IgD-negative memory B cell (primary cell): ENCODE results near the gene VAV2. TPM values are rescaled to one million over a fixed set of nuclear protein-coding genes. Genes with fewer than 3 reads are reported as not detected.
A peak's percentile ranks its signal among the peaks of the same experiment; 100 is the strongest.

Experiments used
- H3K27ac Mint-ChIP-seq, 3 donors: one replicate each; pipeline ENCODE4 v1.8.0; 2020 to 2022; ENCODE audit warnings: mild to moderate bottlenecking in 3 of 3, mixed read lengths in 3 of 3, moderate library complexity in 1 of 3
- H3K27me3 Mint-ChIP-seq: one replicate; pipeline ENCODE4 v1.8.0; 2021; ENCODE audit warnings: mixed read lengths
- H3K36me3 Mint-ChIP-seq: one replicate; pipeline ENCODE4 v1.8.0; 2020; ENCODE audit warnings: mild to moderate bottlenecking, mixed read lengths
- H3K4me1 Mint-ChIP-seq, 3 donors: one replicate each; pipeline ENCODE4 v1.8.0; 2020 to 2022; ENCODE audit warnings: mixed read lengths in 3 of 3, mild to moderate bottlenecking in 1 of 3
- H3K4me3 Mint-ChIP-seq, 4 donors: one replicate each; pipeline ENCODE4 v1.8.0; 2020 to 2022; ENCODE audit warnings: mild to moderate bottlenecking in 4 of 4, mixed read lengths in 4 of 4, moderate library complexity in 3 of 4
- H3K9me3 Mint-ChIP-seq, 3 donors: one replicate each; pipeline ENCODE4 v1.8.0; 2020 to 2021; ENCODE audit warnings: mixed read lengths in 3 of 3, mild to moderate bottlenecking in 1 of 3
- polyA plus RNA-seq: library from polyadenylated mRNA; unstranded; fragments of 300-500 nt; fragmentation: Illumina TruSeq; gene quantifications from one replicate; pipeline ENCODE4 v1.2.3, GENCODE V29; 2021

Gene VAV2
- polyA plus RNA-seq, 1 donor from 2014 or later = 28.7 TPM

DNA sequence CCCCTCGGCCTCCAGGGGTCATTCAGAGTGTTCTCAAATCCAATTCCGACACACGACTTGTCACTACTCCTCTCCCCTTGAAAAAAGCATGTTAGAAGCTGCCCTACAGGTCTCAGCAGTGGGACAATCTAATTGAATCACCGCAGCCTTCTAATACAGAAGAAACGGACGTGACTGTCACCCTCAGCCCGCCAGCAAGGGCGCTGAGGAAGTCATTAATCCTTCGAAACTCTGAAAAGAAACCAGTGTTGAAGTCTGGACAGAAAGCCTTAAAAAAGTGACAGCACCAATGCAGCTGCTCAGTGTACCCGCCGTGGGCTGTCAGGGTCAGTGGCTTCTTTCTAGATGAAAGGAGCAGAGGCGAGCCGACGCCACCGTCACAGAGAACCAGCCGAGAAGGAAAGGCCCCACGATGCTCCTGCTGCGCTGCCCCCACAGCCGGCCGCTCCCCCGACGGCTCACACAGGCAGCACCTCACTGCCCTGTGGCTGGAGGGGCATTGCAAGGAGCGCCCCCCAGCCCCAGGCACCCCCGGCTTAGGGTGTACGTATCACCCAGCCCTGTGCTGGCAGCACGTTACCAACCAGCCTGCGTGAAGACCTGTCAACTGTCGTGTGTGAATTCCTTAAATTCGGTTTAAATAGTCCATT is 38.8 kb upstream of the VAV2 start:
- Mint-ChIP-seq H3K27ac (no peak overlapping the region), H3K36me3 (peaks cover 4% of the 10 kb centered on the region), H3K9me3 (no peaks in the 10 kb centered on the region), H3K4me1 (peaks cover 1 to 5% (median 4%) of the 10 kb centered on the region in 3 donors), H3K4me3 (peak overlapping the region in 1 of 4 donors; percentile 61), H3K27me3 (no peaks in the 10 kb centered on the region)

DNA sequence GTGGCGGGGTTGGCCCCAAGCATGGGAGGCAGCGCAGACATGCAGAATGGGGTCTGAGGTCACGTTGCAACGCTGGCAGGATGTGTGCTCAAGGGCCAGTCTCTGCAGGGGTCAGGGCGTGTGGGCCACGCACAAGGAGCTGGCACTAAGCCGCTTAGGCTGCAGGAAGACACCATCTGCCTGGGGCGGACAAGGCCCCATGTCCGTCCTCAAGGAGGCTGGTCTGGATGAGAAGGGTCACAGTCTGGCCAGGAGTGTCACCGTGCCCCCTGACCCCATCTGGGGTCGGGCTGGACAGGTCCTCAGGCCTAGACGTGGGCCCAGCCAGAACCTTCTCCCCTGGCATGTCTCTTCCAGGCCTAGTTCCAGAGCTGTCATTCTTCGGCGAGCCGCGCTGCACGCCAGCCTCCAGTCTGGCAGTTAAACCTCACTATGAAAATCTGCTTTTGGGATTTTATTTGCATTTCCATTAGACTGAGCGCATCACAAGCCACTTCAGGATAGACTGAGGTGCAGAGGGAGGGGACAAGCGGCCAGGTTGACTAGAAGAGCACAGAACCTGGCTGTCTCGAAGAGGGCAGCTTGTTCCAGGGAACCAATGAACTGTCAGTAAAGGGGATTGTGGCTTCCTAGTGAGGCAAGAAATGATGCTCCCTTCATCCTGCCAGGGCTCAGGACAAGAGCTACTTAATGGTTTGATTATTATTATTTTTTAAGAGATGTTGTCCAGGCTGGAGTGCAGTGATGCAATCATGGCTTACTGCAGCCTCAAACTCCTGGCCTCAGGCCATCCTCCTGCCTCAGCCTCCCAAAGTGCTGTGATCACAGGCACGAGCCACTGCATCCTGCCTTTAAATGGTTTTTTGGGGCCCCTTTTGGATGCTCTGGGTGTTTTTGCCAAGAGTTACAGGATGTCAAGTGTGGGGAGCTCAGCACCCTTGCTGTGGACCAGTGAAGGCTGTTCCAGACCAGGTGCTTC is 37.4 kb upstream of the VAV2 start:
- H3K4me1 Mint-ChIP-seq = peaks cover 2 to 5% (median 4%) of the 10 kb centered on the region in 3 donors
- no peaks in the 10 kb centered on the region for H3K27me3 Mint-ChIP-seq
- no peaks in the 10 kb centered on the region for H3K9me3 Mint-ChIP-seq
- H3K4me3 Mint-ChIP-seq = no peak overlapping the region
- H3K27ac Mint-ChIP-seq = no peak overlapping the region
- H3K36me3 Mint-ChIP-seq = peaks cover 4% of the 10 kb centered on the region

DNA sequence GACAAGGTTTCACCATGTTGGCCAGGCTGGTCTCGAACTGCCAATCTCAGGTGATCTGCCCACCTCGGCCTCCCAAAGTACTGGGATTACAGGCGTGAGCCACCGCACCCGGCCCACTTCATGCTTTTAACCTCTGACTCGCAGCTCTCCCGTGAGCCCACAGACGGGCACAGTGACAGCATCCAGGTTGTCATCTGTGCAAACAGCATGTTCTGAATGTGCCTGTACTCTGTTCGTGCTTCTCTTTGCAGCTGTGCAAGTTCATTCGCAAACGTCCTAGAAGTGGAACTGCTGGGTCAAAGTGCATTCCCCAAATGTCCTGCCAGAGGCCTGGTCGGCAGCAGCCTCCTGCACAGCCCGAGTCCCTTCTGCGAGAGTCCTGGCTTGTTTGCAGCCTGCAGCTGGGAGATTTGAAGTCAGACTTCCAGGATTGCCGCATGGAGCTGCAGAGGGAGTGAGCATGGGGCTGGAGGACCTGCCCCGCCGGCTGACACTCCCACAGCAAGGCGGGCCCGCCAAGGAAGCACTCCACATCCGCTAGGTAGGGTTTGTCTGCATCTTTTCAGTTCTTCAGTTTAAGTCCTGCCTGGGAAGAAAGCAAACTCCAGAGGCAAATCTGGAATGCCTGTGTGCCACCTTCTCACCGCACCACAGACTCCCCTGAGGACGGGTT is 36.6 kb upstream of the VAV2 start:
- peak overlapping the region in 1 of 4 donors; percentile 86 for H3K4me3 Mint-ChIP-seq
- H3K27me3 Mint-ChIP-seq = no peaks in the 10 kb centered on the region
- peaks cover 4% of the 10 kb centered on the region for H3K36me3 Mint-ChIP-seq
- H3K4me1 Mint-ChIP-seq = peaks cover 2 to 5% (median 4%) of the 10 kb centered on the region in 3 donors
- H3K9me3 Mint-ChIP-seq = no peaks in the 10 kb centered on the region
- peak overlapping the region in 1 of 3 donors; percentile 88 for H3K27ac Mint-ChIP-seq

DNA sequence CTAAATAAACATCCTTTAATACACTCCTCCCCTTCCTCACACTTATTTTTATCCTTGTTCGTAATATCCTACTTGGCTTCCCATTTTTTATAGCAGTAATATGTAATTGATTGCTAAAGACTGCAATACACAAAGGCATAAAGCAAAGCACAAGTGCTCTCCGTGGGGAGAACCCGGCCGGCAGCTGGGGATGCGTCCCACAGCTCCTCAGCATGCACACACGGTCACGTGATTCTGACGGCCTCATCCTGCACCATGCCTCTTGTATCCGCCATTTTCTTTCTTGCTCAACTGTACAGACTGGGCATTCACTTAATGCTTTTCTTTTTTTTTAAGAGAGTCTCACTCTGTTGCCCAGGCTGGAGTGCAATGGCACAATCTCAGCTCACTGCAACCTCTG is 36.0 kb upstream of the VAV2 start:
- no peaks in the 10 kb centered on the region for H3K27me3 Mint-ChIP-seq
- H3K36me3 Mint-ChIP-seq = peaks cover under 1% of the 10 kb centered on the region
- H3K27ac Mint-ChIP-seq = peak overlapping the region in 2 of 3 donors; percentile 46 to 88
- peaks cover 2 to 5% (median 4%) of the 10 kb centered on the region in 3 donors for H3K4me1 Mint-ChIP-seq
- no peaks in the 10 kb centered on the region for H3K9me3 Mint-ChIP-seq
- peak overlapping the region in 2 of 4 donors; percentile 1 to 86 for H3K4me3 Mint-ChIP-seq

DNA sequence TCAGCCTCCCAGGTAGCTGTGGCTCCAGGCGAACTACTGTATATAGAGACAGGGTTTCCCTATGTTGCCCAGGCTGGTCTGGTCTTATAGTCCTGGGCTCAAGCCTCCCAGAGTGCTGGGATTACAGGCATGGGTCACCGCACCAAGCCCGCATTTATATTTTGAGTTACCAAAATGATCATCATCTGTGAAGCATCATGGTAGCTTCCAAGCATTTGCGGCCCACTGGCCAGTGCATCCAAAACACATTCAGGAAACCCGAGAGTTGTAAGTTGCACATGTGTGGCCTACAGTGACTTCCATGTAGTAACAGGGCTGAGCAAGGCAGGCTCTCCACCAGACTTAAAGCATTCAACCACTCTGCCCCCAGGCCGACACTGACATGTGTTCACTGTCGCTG is 35.4 kb upstream of the VAV2 start:
- Mint-ChIP-seq H3K4me3 (peak overlapping the region in 2 of 4 donors; percentile 65 to 86), H3K27me3 (no peaks in the 10 kb centered on the region), H3K36me3 (no peaks in the 10 kb centered on the region), H3K9me3 (no peaks in the 10 kb centered on the region), H3K4me1 (peaks cover 2 to 5% (median 4%) of the 10 kb centered on the region in 3 donors), H3K27ac (peak overlapping the region in 2 of 3 donors; percentile 46 to 47)

DNA sequence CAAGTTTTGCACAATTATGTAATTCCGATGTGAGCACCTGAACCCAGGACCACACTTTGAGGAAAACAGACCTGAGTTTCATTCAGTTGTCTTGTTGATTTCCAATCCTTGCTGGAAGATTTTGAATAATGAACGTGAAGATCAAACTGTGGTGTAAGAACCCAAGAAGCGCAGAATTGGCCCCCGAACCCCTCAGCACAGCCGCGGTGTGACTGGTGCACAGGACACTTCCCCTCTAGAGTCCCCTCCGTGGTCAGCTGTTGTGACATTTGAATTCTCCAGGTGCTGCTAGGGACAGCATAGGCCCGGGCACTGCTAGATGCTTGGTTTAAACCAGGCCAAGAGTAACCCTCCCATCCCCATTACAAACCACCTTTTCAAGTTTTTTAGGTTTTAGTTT is 34.9 kb upstream of the VAV2 start:
- peak overlapping the region in 3 of 4 donors; percentile 65 to 87 (median 86) for H3K4me3 Mint-ChIP-seq
- peaks cover 2 to 5% (median 4%) of the 10 kb centered on the region in 3 donors for H3K4me1 Mint-ChIP-seq
- no peaks in the 10 kb centered on the region for H3K36me3 Mint-ChIP-seq
- H3K27ac Mint-ChIP-seq = peak overlapping the region in 2 of 3 donors; percentile 12 to 47
- no peaks in the 10 kb centered on the region for H3K27me3 Mint-ChIP-seq
- H3K9me3 Mint-ChIP-seq = no peaks in the 10 kb centered on the region

DNA sequence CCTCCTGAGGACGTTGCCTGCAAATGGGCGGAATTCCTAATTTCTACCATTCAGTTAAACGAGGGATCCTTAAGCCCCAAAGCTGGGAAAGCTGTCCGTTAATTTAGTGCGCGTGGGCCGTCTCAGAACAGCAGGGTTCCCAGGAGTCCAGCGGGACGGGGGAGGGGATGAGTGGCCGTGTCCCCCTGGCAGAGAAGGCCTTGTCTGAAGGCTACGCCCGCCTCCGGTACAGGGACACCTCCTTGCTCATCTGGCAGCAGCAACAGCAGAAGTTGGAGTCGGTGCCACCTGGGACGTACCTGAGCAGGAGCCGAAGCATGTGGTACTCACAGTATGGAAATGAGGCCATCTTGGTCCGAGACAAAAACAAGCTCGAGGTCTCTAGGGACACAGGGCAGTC is 34.5 kb upstream of the VAV2 start:
- H3K4me1 Mint-ChIP-seq = peaks cover 2 to 5% (median 4%) of the 10 kb centered on the region in 3 donors
- H3K27me3 Mint-ChIP-seq = no peaks in the 10 kb centered on the region
- H3K36me3 Mint-ChIP-seq = no peaks in the 10 kb centered on the region
- H3K9me3 Mint-ChIP-seq = no peaks in the 10 kb centered on the region
- H3K27ac Mint-ChIP-seq = peak overlapping the region in 1 of 3 donors; percentile 22
- peak overlapping the region; percentile 80 to 88 (median 86) for H3K4me3 Mint-ChIP-seq

DNA sequence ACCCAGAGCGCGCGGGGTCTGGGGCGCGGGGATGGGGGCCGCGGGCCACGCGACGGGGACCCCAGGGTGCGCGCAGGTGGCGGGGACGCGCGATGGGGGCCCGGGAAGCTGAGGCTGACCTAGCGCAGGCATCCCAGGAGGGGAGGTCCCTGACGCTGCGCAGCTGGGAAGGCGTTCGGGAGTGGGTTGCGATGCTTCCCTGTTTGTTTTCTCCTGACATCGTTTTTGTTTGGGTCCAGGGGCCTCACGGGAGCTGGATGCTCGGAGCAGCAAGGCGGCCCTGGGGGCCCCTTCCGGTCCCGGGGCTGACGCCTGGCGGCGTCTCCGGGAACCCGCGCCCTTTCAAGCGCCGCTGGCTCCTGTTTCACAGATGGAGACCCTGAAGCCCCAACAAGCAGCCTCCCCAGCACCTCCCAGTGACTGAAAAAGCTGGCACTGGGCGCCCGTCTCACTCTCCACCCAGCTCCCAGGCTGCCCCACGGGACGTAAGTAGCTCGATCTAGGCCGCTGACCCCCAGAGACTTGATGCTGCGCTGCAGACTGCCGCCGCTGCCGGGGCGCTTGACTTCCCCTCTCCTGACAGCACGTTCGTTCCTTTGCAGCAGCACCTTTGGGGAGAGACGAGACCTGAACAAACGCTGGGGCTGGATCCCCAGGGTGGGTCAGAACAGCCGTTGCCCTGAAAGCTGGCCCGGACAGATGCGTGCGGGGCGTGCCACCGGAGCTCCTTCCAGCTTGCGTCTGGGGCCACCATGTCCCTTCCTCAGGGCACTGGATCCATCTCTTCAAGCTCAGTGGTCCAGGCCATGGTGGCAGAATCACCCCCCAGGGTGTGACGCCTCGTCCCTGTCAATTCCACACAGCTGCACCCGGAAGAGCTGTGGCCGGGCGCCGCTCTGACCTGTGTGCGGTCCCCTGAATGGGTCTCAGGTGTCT is 33.8 kb upstream of the VAV2 start:
- no peaks in the 10 kb centered on the region for H3K9me3 Mint-ChIP-seq
- peak overlapping the region in 1 of 3 donors; percentile 22 for H3K27ac Mint-ChIP-seq
- no peaks in the 10 kb centered on the region for H3K36me3 Mint-ChIP-seq
- H3K4me3 Mint-ChIP-seq = peak overlapping the region; percentile 80 to 89 (median 87)
- H3K27me3 Mint-ChIP-seq = no peaks in the 10 kb centered on the region
- peaks cover 2 to 5% (median 4%) of the 10 kb centered on the region in 3 donors for H3K4me1 Mint-ChIP-seq

DNA sequence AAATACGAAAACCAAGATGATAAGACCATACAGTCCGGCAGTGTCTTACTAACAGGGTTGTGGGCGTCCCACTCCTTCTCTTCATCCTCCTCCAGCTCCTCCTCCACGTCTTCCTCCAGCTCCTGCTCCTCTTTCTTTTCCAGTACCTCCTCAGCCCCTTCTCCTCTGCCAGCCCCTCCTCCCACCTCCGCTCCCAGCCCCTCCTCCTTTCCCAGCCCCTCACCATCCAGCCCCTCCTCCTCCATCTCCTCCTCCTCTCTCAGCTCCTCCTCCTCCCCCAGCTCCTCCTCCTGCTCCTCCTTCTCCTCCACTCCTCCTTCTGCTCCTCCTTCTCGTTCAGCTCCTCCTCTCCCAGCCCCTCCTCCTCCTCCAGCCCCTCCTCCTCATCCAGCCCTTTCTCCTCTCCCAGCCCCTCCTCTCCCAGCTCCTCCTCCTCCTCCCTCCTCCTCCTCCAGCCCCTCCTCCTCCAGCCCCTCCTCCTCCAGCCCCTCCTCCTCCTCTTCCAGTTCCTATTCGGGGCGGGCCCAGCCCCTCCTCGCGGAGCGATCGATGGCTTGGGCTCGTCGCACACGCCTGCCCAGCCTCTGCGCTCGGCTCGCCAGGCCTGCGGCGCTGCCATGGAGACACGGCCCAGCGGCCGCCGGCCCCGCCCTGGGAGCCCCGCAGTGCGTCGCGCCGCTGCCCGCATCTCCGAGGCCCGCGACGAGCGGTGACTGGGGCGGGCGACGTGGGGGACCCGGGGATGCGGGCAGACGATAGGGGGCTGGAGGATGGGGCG is 32.9 kb upstream of the VAV2 start, which contains the start of gene BRD3OS:
Gene BRD3OS (plus strand): TSS at position 654 of the 778 bp plus-strand sequence. CDS start 1,267 bp downstream, outside the sequence.
- Mint-ChIP-seq H3K9me3 (no peaks in the 10 kb centered on the region), H3K4me1 (peaks cover 2 to 5% (median 4%) of the 10 kb centered on the region in 3 donors), H3K27me3 (no peaks in the 10 kb centered on the region), H3K36me3 (no peaks in the 10 kb centered on the region), H3K27ac (peak within 1 kb of the TSS in 2 of 3 donors; percentile 22 to 71), H3K4me3 (peak within 1 kb of the TSS; percentile 80 to 89 (median 87))

DNA sequence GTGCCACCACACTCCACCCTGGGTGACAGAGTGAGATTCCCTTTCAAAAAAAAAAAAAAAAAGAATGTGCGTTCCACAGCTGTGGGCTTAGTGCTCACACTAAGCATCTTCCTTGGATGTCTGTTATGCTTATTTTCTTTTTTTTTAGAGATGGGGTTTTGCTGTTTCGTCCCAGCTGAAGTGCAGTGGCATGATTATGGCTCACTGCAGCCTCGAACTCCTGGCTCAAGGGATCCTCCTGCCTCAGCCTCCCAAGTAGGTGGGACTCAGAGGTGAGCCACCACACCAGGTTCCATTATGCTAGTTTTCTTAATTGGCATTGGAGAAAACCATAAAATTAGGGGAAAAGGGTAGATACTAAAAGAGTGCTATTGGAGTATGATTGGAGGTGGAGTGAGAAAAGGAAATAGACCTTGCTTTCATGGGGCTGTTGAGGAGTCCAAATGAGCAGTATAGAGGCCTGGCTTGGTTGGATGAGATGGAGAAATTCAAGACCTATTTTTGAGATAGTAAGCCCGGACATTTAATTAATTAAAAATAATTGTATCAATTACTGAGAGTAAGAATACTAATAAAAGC is 32.2 kb upstream of the VAV2 start:
- H3K27ac Mint-ChIP-seq = peak overlapping the region in 2 of 3 donors; percentile 22 to 71
- H3K27me3 Mint-ChIP-seq = no peaks in the 10 kb centered on the region
- H3K4me1 Mint-ChIP-seq = peaks cover 2 to 5% (median 4%) of the 10 kb centered on the region in 3 donors
- H3K9me3 Mint-ChIP-seq = no peaks in the 10 kb centered on the region
- H3K36me3 Mint-ChIP-seq = no peaks in the 10 kb centered on the region
- H3K4me3 Mint-ChIP-seq = peak overlapping the region in 3 of 4 donors; percentile 71 to 88 (median 86)

DNA sequence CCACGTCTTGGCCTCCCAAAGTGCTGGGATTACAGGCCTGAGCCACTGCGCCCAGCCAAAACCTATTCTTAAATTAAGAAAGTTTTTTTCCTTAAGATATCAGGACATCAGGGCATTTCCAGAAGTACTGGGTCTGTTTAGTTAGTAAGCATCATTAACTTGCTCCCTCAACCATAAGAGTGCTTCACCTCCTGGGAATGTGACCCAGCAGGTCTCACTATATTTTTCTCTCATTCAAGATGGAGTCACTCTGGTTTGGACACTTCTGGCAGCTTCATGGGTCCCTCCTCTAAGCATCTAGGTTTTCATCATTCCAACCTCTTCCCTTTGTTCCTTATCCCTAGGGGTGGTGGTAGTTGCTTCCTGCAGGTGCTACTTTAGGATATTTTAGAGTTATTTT is 22.8 kb upstream of the VAV2 start:
- no peaks in the 10 kb centered on the region for H3K4me1 Mint-ChIP-seq
- peaks cover 0 to 2% (median 0%) of the 10 kb centered on the region in 3 donors for H3K9me3 Mint-ChIP-seq
- no peak overlapping the region for H3K27ac Mint-ChIP-seq
- H3K36me3 Mint-ChIP-seq = no peaks in the 10 kb centered on the region
- H3K27me3 Mint-ChIP-seq = no peaks in the 10 kb centered on the region
- no peak overlapping the region for H3K4me3 Mint-ChIP-seq

DNA sequence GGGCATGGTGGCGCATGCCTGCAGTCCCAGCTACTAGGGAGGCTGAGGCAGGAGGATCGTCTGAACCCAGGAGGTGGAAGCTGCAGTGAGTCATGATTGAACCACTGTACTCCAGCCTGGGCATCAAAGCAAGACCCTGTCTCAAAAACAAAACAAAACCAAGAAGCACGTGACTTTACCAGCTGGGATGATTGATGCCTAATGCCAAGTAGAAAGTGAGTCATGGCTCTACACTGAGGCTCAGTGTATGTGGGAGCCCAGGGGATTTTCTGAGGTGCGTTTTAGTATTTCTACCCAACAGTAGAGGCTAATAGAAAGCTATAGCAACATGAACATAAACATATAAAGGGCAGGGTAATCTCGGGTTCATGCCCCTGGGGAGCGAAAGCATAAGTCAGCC is 19.3 kb upstream of the VAV2 start:
- H3K4me1 Mint-ChIP-seq = no peaks in the 10 kb centered on the region
- H3K9me3 Mint-ChIP-seq = peaks cover 0 to 2% (median 0%) of the 10 kb centered on the region in 3 donors
- H3K4me3 Mint-ChIP-seq = no peak overlapping the region
- peak overlapping the region in 1 of 3 donors; percentile 62 for H3K27ac Mint-ChIP-seq
- H3K27me3 Mint-ChIP-seq = peaks cover 4% of the 10 kb centered on the region
- no peaks in the 10 kb centered on the region for H3K36me3 Mint-ChIP-seq
